HFF-Myc (cell line): ENCODE results near the gene ELL2.

Experiments
- DNase-seq: peaks from one replicate; pipeline ENCODE4 v3.0.0-alpha.2; 2011; ENCODE audit warnings: low read depth; ENCODE audit errors: extremely low read depth
- H3K4me3 ChIP-seq: replicated peaks from 2 replicates; pipeline ENCODE4 v1.5.1; 2011; ENCODE audit warnings: low read depth, mild to moderate bottlenecking, control low read depth, low read length
- CTCF ChIP-seq: IDR thresholded peaks from 2 replicates; pipeline ENCODE4 v1.5.1; 2012; ENCODE audit warnings: mild to moderate bottlenecking, low read depth, low read length, control low read depth; ENCODE audit errors: missing control alignments

ELL2 gene

DNA sequence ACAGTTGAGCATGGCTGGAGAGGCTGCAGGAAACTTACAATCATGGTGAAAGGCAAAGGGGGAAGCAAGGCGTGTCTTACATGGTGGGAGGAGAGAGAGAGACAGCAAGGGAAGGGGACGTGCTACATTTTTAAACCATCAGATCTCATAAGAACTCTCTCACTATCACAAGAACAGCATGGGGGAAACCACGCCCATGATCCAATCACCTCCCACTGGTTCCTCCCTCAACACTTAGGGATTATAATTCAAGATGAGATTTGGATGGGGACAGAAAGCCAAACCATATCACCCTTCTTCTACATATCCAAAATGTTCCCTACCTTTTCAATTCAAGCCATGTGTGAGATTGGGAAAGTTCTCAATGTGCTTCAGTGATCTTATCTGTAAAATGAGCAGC lies 116.3 kb downstream of the ELL2 start:
- H3K4me3 ChIP-seq = no peak overlapping the region
- no peak for DNase-seq
- no peak for TF ChIP-seq CTCF

- TF ChIP-seq CTCF = no peak
- DNase-seq = no peak
- no peak overlapping the region for H3K4me3 ChIP-seq
These were observed 117.9 kb downstream of the ELL2 start for GRCh38 chr5:95843733-95844223.

- no peak for DNase-seq
- no peak for TF ChIP-seq CTCF
- no peak overlapping the region for H3K4me3 ChIP-seq
These were observed 118.7 kb downstream of the ELL2 start for GRCh38 chr5:95842854-95843544.

GRCh38 chr5:95841914-95842812 lies 119.5 kb downstream of the ELL2 start:
- no peak for DNase-seq
- no peak overlapping the region for H3K4me3 ChIP-seq
- TF ChIP-seq CTCF = no peak

DNA sequence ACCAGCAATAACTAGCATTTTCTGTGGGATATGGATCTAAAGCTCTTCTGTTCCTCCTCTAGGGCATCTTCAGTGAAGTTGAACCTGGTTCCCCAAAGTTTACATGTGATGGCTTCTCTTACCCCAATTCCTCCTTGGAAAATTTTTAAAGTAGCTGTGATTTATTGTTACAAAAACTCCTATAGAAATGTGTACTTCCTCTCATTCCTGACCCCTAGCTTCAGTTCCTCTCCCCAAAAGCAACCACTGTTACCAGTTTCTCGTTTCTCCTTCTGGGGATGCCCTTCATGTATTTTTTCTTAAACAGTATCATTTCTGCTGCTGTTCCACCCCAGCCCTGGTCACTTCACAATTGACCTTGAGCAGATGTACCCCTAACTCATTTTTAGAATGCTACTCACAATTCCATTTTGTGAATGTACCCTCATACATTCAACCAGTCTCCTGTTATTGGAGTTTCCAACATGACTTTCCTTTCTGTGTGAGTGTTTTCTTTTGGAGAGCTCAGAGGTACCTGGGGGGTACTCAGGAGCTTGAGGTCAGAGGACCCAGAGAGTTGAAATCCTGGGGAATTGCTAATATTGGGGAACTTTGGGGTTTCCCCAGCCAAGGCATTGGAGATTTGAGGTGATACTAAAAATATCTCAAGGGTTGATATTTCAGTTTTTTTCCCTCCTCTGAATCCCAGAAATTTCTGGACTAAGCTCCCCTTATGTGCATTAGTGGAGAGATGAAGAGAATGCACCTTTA lies 120.5 kb downstream of the ELL2 start:
- no peak for DNase-seq
- no peak overlapping the region for H3K4me3 ChIP-seq
- TF ChIP-seq CTCF = no peak

DNA sequence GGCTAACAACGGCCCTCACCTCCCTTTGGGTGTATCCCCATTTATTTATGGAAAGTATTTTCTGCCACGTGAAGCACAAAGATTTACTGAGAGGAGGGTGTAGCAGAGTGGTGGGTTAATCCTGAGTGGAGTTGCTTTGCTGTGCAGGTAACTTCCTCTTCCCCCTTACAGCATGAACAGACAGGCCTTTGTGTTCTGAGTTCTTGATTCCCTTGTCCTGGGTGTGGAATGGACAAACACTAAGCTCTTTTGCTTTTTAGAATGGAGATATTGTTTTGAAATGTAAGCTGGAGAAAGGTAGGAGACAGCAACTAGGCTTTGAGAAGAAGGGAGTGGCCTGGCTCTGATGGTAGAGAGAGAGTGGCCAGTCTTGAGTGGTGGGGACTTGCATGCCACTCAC lies 122.0 kb downstream of the ELL2 start:
- DNase-seq = no peak
- TF ChIP-seq CTCF = no peak
- H3K4me3 ChIP-seq = no peak overlapping the region
